GM18858 (cell line): ENCODE measurements around the gene AGK.
A peak's percentile ranks its signal among the peaks of the same experiment; 100 is the strongest.

Experiments
- ATAC-seq: cut with Tn5 transposase; IDR thresholded peaks from one replicate; pipeline ENCODE4 v1.9.1; 2021; ENCODE audit not compliant: unreplicated experiment

Gene AGK

GRCh38 chr7:141701489-141702046, 150.4 kb downstream of the AGK start:
- ATAC-seq, result peak; percentile 50

- peak; percentile 67 for ATAC-seq
Observed at GRCh38 chr7:141702047-141702567, 150.9 kb downstream of the AGK start, which contains the start of gene DENND11. DENND11 (minus strand) TSS chr7:141702166; CDS start chr7:141702153, 13 bp downstream.

- ATAC-seq, result no peak
Observed at GRCh38 chr7:141702892-141703291, 151.7 kb downstream of the AGK start.

- no peak for ATAC-seq
Observed at GRCh38 chr7:141704112-141704511, 152.9 kb downstream of the AGK start.

- ATAC-seq, result no peak
Observed at GRCh38 chr7:141704741-141705140, 153.5 kb downstream of the AGK start.
